ENCODE measurements around the gene MEIOB.

DNA sequence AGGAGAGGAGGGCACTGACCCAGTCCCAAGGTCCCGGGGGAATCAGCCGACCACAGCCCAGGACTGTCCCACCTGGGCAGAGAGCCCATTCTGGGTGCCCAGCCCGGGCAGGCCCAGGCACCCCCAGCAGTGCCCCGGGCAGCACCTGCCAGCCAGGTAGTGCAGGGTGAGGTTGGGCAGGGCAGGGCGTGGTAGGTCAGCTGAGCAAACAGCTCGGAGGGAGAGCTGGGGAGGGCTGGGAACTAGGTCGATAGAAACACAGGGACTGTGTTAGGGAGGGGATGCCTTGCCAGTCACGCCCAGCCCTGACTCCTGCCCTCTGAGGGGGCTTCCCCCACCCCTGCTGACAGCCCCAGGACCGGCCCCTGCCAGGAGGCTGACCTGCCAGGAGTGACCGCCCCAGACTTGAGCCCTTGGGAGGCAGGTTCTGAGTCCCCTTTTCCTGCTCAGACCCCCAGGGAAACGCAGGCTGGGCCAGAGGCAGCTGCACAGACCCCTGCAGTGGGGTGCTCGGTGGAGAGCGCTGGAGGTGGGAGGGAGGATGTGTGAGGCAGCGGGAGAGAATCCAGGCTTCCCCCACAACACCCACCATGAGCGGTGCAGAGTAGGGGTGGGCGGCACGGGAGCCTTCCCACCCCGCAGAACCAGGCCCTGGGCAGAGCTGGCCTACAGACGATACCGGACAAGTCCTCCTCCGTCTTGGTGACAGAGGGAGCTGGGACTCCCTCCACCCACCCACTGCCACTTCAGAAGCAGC is 41.5 kb upstream of the MEIOB start:
- TF ChIP-seq, protein P1, sequence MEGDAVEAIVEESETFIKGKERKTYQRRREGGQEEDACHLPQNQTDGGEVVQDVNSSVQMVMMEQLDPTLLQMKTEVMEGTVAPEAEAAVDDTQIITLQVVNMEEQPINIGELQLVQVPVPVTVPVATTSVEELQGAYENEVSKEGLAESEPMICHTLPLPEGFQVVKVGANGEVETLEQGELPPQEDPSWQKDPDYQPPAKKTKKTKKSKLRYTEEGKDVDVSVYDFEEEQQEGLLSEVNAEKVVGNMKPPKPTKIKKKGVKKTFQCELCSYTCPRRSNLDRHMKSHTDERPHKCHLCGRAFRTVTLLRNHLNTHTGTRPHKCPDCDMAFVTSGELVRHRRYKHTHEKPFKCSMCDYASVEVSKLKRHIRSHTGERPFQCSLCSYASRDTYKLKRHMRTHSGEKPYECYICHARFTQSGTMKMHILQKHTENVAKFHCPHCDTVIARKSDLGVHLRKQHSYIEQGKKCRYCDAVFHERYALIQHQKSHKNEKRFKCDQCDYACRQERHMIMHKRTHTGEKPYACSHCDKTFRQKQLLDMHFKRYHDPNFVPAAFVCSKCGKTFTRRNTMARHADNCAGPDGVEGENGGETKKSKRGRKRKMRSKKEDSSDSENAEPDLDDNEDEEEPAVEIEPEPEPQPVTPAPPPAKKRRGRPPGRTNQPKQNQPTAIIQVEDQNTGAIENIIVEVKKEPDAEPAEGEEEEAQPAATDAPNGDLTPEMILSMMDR (IDR thresholded peaks at IDR 0.05; ENCODE audit: low read depth, low read length) = no peak
- TF ChIP-seq EZH2phosphoT487 (IDR thresholded peaks at IDR 0.05; ENCODE audit: low read depth) = no peak

All from OCI-LY3 (cell line).